ES-I3 (cell line): ENCODE data around the gene ZFPL1.

Source experiments
- H3K36me3 ChIP-seq: 2 replicates; pipeline ENCODE4 v1.6.1; 2013; ENCODE audit warnings: mild to moderate bottlenecking, low read length, control low read depth, moderate library complexity; ENCODE audit not compliant: insufficient read depth
- H3K4me1 ChIP-seq: 2 replicates; pipeline ENCODE4 v1.6.1; 2013; ENCODE audit warnings: mild to moderate bottlenecking, control low read depth, low read length; ENCODE audit not compliant: insufficient read depth
- H3K9ac ChIP-seq: 2 replicates; pipeline ENCODE4 v1.6.1; 2013; ENCODE audit warnings: low read depth, mild to moderate bottlenecking, low read length, moderate library complexity
- H3K9me3 ChIP-seq: 2 replicates; pipeline ENCODE4 v1.6.1; 2013; ENCODE audit warnings: mild to moderate bottlenecking, low read length, moderate library complexity; ENCODE audit not compliant: control insufficient read depth, insufficient read depth

ZFPL1 gene

GRCh38 chr11:65095427-65095826, 11.4 kb downstream of the ZFPL1 start:
- Histone ChIP-seq H3K9me3 (no peaks in the 10 kb centered on the region), H3K4me1 (0 out of 2 replicates have a peak, but pooled peaks cover 4% of the 10 kb centered on the region), H3K9ac (peak overlapping the region; percentile 24; the same call in 1 of the 2 replicates), H3K36me3 (no peaks in the 10 kb centered on the region)

- Histone ChIP-seq H3K9me3 (no peaks in the 10 kb centered on the region), H3K36me3 (no peaks in the 10 kb centered on the region), H3K9ac (peak within 1 kb of the TSS; percentile 92), H3K4me1 (0 out of 2 replicates have a peak, but pooled peaks cover 4% of the 10 kb centered on the region)
Measured at GRCh38 chr11:65095974-65096806, 12.2 kb downstream of the ZFPL1 start, which contains the start of gene VPS51. TSS of gene VPS51 (plus strand) at chr11:65096214. CDS start at chr11:65096251, 37 bp downstream.

GRCh38 chr11:65096926-65097325, 12.9 kb downstream of the ZFPL1 start:
- Histone ChIP-seq H3K4me1 (0 out of 2 replicates have a peak, but pooled peaks cover 4% of the 10 kb centered on the region), H3K36me3 (no peaks in the 10 kb centered on the region), H3K9ac (peak overlapping the region; percentile 27; the same call in 1 of the 2 replicates)

GRCh38 chr11:65100674-65101350, 16.8 kb downstream of the ZFPL1 start:
- Histone ChIP-seq H3K4me1 (0 out of 2 replicates have a peak, but pooled peaks cover 4% of the 10 kb centered on the region), H3K36me3 (no peaks in the 10 kb centered on the region), H3K9me3 (no peaks in the 10 kb centered on the region), H3K9ac (no peak overlapping the region)

More at GRCh38 chr11:65096926-65097325, 12.9 kb downstream of the ZFPL1 start:
- H3K9me3 ChIP-seq = no peaks in the 10 kb centered on the region

GRCh38 chr11:65102142-65103095, 18.4 kb downstream of the ZFPL1 start:
- Histone ChIP-seq H3K4me1 (no peaks in the 10 kb centered on the region), H3K9ac (no peak overlapping the region), H3K9me3 (no peaks in the 10 kb centered on the region), H3K36me3 (no peaks in the 10 kb centered on the region)

GRCh38 chr11:65103476-65103875, 19.5 kb downstream of the ZFPL1 start:
- Histone ChIP-seq H3K36me3 (no peaks in the 10 kb centered on the region), H3K4me1 (no peaks in the 10 kb centered on the region), H3K9ac (no peak overlapping the region), H3K9me3 (no peaks in the 10 kb centered on the region)

- Histone ChIP-seq H3K9me3 (no peaks in the 10 kb centered on the region), H3K9ac (no peak overlapping the region), H3K36me3 (no peaks in the 10 kb centered on the region), H3K4me1 (no peaks in the 10 kb centered on the region)
Measured at GRCh38 chr11:65104628-65105027, 20.6 kb downstream of the ZFPL1 start.

GRCh38 chr11:65107078-65107477, 23.1 kb downstream of the ZFPL1 start:
- no peak overlapping the region for H3K9ac ChIP-seq
- H3K36me3 ChIP-seq = no peaks in the 10 kb centered on the region
- H3K9me3 ChIP-seq = no peaks in the 10 kb centered on the region
- no peaks in the 10 kb centered on the region for H3K4me1 ChIP-seq

GRCh38 chr11:65107751-65108468, 23.9 kb downstream of the ZFPL1 start:
- H3K9ac ChIP-seq = no peak overlapping the region
- no peaks in the 10 kb centered on the region for H3K4me1 ChIP-seq
- no peaks in the 10 kb centered on the region for H3K36me3 ChIP-seq
- H3K9me3 ChIP-seq = no peaks in the 10 kb centered on the region

GRCh38 chr11:65108469-65109123, 24.6 kb downstream of the ZFPL1 start:
- Histone ChIP-seq H3K4me1 (peaks cover 3% of the 10 kb centered on the region), H3K9me3 (no peaks in the 10 kb centered on the region), H3K36me3 (no peaks in the 10 kb centered on the region), H3K9ac (no peak overlapping the region)

GRCh38 chr11:65109231-65110198, 25.5 kb downstream of the ZFPL1 start:
- Histone ChIP-seq H3K9me3 (no peaks in the 10 kb centered on the region), H3K36me3 (no peaks in the 10 kb centered on the region), H3K4me1 (peaks cover 5% of the 10 kb centered on the region), H3K9ac (no peak overlapping the region)

- Histone ChIP-seq H3K36me3 (no peaks in the 10 kb centered on the region), H3K9me3 (no peaks in the 10 kb centered on the region), H3K4me1 (peaks cover 5% of the 10 kb centered on the region), H3K9ac (no peak overlapping the region)
Measured at GRCh38 chr11:65110354-65110861, 26.4 kb downstream of the ZFPL1 start.
